ENCODE results near the gene DUS3L.
"Not testable (repeated sequence)": the region's sequence is repeated elsewhere in the genome, so short reads cannot be mapped to it uniquely, and the experiment has no call there.

The DUS3L gene

DNA sequence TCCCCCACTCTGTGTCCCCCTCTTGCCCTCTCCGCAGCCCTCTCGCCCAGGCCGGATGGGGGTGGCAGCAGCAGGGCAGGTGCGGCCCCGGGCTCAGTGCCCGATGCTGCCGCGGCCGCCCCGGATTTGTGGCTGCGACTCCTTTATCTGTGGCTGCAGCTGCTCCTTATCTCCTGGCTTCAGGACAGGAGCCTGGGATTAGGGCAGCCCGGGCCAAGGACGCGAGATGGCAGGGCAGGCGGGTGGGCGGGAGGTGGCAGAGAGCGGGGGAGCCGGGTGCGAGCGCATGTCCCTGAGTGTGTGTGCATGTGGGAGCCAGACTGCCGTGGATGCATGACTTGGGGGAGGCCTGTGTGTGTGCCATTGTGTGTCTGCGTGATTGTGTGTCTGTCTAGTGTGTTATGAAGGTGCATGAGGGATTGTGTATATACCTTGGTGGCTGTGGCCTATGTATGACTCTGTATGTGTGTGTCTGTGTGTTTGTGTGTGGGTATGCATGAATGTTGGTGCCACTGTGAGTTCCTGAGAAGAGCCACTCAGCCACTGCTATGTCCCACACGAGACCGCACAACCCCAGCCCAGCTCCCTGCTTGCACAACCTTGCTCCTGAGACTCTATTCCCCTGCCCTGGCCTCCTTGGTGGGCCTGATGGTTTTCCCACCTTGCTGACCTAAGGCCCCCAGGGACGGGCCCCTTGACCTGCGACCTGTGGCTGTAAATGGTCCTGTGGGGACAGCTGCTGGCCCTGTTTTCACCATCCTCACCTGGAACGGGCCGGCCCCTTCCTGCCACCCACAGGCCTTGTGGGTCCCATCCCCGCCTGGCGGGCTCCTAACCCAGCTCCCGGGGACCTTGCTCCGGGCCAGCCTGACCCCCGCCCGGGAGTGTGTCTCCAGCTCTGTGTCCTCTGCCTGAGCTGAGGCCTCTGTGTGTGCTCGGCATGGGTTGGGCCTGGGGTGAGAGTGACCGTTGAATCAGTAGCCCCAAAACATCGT is 8.6 kb upstream of the DUS3L start:
- DNase-seq: no peak

GRCh38 chr19:5798244-5798643 is 7.3 kb upstream of the DUS3L start:
- DNase-seq: no peak

DNA sequence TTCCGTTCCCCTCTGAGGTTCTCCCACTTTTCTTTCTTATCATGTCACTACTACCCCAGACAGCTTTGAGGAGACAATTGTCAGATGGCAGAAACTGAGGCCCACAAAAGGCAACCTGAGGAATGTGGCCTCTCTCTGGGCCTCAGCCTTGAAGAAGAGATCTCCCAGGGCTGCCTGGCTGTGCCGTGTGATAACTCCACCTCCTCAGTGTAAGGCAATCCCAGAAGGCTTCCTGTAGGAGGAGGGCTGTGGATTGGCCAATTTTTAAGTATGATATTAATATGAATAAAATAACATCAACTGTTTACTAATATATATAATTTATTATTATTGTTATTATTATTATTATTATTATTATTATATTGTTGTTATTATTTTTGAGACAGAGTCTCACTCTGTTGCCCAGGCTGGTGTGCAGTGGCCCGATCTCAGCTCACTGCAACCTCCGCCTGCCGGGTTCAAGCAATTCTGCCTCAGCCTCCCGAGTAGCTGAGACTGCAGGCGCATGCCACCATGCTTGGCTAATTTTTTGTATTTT is 4.5 kb upstream of the DUS3L start:
- no peak for DNase-seq

DNA sequence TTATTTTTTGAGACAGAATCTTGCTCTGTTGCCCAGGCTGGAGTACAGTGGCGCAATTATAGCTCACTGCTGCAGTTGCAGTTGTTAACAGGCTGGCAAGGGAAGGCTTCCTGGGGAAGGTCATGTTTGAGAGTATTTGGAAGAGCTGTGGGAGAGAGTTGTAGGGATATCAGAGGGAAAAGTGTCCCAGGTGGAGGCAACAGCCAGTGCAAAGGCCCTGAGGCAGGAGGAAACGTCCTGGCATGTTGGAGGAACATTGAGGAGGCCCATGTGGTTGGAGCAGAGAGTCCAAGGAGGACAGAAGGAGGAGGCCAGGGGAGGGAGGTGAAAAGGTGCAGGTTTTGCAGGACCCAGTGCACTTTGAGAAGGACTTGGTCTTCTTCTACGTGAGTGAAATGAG is 2.2 kb upstream of the DUS3L start:
- no peak for DNase-seq

GRCh38 chr19:5792224-5792623 is 1.3 kb upstream of the DUS3L start:
- DNase-seq: no peak

- no peak for DNase-seq
Measured at GRCh38 chr19:5789886-5790558, 941 bp downstream of the DUS3L start.

- DNase-seq: no peak
Measured at GRCh38 chr19:5789351-5789761, 1.6 kb downstream of the DUS3L start.

GRCh38 chr19:5788422-5788821 is 2.5 kb downstream of the DUS3L start:
- no peak for DNase-seq

- DNase-seq: no peak
Measured at GRCh38 chr19:5787409-5788182, 3.4 kb downstream of the DUS3L start.

DNA sequence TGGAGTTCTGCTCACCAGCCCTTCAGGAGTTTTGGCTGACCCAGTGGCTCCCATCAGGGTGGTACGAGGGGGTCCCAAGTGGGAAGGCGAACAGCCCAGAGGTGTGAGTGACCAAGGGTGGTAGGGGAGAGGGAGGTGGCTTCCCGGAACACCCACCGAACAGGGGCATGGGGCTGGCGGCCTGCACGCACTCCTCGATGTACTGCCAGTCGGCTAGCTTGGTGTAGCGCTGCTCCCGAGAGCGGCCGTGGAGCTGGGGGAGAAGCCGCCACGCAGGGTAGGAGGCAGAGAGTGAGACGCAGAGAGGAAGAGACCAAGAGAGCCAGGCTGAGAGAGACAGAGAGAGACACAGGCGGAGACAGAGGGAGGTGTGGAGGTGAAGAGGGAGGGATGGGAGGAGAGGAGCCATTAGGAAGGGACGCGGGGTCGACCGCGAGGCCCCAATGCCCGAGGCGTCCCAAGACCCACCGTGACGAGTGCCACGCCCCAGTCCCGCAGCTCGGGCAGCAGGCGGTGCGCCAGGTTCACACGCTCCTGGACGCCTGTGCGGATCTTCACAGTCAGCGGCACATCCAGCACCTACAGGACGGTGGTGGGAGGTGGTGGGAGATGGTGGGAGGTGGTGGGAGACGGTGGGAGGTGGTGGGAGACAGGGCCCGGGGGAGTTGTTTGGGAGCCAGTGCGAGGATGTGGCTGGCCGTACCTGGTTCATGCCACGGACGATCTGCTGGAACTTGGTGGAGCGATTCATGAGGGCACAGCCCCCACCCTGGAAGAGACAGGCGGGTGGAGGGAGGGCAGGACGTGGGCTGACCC is 4.2 kb downstream of the DUS3L start:
- no peak for DNase-seq

GRCh38 chr19:5785423-5785822 is 5.5 kb downstream of the DUS3L start:
- DNase-seq: no peak

DNA sequence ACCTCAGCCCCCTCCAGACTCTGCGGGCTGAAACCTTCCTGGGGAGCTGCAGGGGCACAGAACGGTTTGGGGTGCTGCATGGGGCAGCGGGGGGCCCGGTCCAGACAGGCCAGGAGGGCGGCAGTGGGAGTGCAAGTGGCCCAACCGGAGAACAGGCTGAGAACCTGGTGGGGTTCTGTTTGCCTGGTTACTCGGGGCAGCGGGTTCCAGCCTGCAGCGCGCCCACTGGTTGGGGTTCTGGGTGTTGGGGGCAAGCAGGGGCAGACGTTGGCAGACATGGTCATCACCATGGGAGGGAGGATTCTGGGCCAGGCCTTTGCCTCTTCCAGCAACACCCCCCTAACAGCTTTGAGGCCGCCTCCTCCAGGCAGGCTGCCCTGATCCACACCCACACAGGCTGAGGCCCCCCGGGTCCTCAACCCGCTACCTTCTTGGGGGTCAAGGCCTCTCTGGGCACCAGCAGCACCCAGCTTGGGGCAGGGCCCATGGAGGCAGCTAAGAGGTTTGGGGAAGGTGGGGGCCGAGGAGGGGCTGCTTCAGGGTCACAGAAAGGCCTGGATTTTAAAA is 6.3 kb downstream of the DUS3L start, which contains the start of gene PRR22:
TSS of gene PRR22 (minus strand) at position 166 of the 567 bp plus-strand sequence. CDS start at position 80, 86 bp downstream.
- no peak for DNase-seq

- DNase-seq: no peak
Measured at GRCh38 chr19:5782945-5783919, 7.7 kb downstream of the DUS3L start.

DNA sequence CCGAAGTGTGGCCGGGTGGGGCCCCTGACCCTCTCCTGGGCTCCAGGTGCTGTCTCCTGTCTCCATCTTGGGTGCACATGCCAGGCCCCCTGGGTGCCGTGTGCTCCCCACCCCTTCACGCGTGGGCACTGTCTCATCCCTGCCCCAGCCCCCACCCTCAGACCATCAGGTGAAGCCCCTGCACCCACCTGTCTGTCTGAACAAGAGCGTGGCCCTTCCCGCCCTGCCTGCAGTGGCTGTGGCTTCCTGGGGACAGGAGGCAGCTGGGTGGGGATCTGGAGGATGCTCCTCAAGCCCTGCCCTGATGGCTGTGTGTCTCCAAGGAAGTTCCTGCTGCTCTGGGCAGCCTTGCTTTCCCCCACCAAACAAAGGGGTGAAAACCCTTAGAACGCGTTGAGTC is 8.6 kb downstream of the DUS3L start:
- no peak for DNase-seq

GRCh38 chr19:5780916-5781315 is 10.0 kb downstream of the DUS3L start:
- DNase-seq: not testable (repeated sequence)

DNA sequence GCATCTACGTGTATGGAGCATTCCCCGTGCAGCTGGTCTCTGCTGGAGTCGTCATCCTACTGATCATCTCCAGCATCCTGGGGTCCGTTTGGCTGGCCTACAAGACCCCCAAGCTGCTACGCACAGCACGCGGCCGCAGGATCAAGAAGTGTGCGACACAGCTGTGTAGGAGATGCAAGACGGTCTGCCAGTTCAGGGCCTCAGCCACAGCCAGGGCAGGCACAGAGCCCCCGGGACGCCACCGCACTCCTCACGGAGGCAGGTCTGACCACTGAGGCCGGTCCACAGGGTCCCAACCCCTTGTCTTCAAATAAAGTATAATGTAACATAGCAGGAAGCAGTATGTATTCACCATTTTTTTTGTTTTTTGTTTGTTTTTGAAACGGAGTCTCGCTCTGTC is 12.6 kb downstream of the DUS3L start:
- no peak for DNase-seq

DNA sequence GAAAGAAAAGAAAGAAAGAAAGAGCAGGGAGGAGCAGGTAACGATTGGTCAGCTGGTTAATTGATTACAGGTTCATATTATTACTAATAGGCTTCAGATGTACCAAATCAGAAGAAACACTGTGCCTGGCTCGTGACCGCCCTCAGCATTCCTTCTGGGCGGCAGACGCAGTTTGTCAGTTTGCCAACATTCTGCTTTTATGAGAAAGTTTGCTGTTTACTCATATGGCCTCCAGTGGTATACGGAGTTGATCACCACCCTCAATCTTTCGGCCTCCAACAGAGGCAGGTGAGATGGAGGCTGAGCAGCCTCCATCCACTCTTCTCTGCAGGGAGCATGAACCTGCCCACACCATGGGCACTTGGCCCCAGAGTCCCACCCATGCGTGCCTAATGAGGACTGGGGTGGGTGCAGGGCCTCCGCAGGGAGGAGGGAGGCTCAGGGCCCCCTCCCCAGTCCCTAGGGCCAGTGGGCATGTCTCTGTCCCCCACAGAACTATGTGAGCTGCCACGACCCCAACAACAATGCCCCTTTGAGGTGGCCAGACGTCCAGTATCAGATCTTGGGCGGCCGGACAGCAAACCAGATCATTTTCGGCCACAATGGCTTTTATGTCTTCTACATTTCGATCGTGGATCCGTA is 15.2 kb downstream of the DUS3L start:
- DNase-seq: no peak

DNA sequence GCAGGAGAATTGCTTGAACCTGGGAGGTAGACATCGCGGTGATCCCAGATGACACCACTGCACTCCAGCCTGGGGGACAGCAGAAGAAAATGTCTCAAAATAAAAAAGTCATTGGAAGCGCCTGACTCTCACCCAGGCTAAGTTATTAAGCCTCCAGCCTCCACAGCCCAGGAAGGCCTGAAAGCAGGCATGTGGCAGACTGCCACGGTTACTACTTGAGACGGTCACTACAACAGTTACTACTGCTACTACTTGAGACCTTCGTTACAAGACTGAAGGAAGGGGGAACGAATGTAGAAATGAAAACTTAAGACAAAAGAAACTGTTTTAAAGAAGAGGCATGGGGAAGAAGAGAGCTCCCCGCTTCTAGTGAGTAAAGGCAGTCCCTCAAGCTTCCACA is 16.0 kb downstream of the DUS3L start:
- DNase-seq: no peak

GRCh38 chr19:5773276-5773675 is 17.7 kb downstream of the DUS3L start:
- DNase-seq: no peak

GRCh38 chr19:5772416-5772815 is 18.5 kb downstream of the DUS3L start:
- no peak for DNase-seq
